ENCODE measurements around the gene HUS1. TPM values are rescaled to one million over a fixed set of nuclear protein-coding genes. Genes with fewer than 3 reads are reported as not detected.

HUS1 gene
- total RNA-seq, 4 donors from 2014 or later, result 18.3 to 33.0 (median 23.0) TPM

DNA sequence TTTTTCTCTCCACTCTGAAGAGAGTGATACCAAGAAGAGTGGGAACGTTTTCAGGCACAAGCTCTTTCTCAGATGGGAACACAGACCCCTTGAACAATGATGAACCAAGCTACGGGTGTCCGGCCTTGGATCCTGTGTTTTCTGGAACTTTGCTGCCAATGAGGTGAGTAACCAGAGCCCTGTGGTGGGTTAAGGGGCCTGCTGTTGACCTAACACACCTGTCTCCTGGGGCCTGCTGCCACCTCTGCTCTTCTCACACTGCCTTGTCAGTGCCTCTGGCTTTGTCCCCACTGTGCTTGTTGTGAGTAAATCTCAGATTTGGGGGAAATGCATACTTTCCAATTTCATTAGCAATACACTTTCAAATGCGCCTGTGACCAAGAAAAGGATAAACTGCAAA is 29.7 kb downstream of the HUS1 start:
- intact Hi-C loops (cut with DNase I; ENCODE audit: low total_unique reads), result no loop called here
- H3K27me3 ChIP-seq, result no peaks in the 10 kb centered on the region
- no peak for ATAC-seq
- TF ChIP-seq POLR2A (IDR thresholded peaks at IDR 0.05), result no peak
- TF ChIP-seq, protein P1, sequence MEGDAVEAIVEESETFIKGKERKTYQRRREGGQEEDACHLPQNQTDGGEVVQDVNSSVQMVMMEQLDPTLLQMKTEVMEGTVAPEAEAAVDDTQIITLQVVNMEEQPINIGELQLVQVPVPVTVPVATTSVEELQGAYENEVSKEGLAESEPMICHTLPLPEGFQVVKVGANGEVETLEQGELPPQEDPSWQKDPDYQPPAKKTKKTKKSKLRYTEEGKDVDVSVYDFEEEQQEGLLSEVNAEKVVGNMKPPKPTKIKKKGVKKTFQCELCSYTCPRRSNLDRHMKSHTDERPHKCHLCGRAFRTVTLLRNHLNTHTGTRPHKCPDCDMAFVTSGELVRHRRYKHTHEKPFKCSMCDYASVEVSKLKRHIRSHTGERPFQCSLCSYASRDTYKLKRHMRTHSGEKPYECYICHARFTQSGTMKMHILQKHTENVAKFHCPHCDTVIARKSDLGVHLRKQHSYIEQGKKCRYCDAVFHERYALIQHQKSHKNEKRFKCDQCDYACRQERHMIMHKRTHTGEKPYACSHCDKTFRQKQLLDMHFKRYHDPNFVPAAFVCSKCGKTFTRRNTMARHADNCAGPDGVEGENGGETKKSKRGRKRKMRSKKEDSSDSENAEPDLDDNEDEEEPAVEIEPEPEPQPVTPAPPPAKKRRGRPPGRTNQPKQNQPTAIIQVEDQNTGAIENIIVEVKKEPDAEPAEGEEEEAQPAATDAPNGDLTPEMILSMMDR (IDR thresholded peaks at IDR 0.05 in 4 of 5, conservative IDR thresholded peaks at IDR 0.05 in 1 of 5), result no peak
- peaks cover 0 to 2% of the 10 kb centered on the region in 2 donors for H3K4me1 ChIP-seq
- DNase-seq, result no peak
- in situ Hi-C loops (cut with MboI; ENCODE audit: low sequenced_read_pairs in 4 of 4), result loop anchor here in 3 of 4 donors (5.0 to 10.0 kb wide), 3 partner anchors 158 to 168 kb away; no protein-coding TSS in a partner anchor
- H3K36me3 ChIP-seq, result no peaks in the 10 kb centered on the region
- no peak overlapping the region for H3K4me3 ChIP-seq
- H3K27ac ChIP-seq, result peak overlapping the region in 3 of 4 donors; percentile 50 to 63 (median 60)
- H3K9me3 ChIP-seq, result no peaks in the 10 kb centered on the region

DNA sequence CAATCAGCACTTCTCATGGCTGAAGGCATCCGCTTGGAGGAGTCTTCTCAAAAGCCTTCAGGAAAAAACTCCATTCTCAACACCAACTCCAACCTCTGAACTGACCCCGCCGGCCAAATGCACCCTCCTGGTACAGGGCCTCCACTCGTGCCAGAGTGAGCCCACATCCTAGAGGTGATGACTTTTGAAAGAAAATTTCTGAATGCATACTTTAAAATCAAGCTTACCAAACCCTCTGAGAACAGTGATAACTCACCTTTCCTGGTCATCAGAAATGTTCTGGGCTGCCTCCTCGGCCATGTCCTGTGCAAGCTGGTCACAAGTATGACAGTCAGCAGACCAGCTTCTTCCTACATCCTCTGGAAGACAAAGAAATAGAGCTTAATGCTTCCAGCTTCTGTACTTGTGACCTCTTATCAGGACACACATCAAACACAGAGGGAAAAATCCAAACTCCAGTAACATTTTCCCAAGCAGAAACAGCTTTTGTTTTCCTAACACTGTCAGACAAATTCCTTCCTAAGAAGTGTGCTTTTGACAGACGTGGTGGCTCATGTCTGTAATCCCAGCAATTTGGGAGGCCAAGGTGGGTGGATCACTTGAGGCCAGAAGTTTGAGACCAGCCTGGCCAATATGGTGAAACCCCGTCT is 31.1 kb downstream of the HUS1 start, which contains the start of gene PKD1L1:
PKD1L1 (minus strand) TSS at position 326 of the 650 bp plus-strand sequence; CDS start at position 300, 26 bp downstream.
- DNase-seq (no peak), ATAC-seq (no peak)
- TF ChIP-seq, protein P1 (IDR thresholded peaks at IDR 0.05 in 4 of 5, conservative IDR thresholded peaks at IDR 0.05 in 1 of 5), result no peak
- no peak for TF ChIP-seq POLR2A (IDR thresholded peaks at IDR 0.05)
- H3K9me3 ChIP-seq, result no peaks in the 10 kb centered on the region
- H3K36me3 ChIP-seq, result no peaks in the 10 kb centered on the region
- in situ Hi-C loops (cut with MboI; ENCODE audit: low sequenced_read_pairs in 4 of 4), result loop anchor here in 3 of 4 donors (5.0 to 10.0 kb wide), 3 partner anchors 159 to 169 kb away; no protein-coding TSS in a partner anchor
- H3K27ac ChIP-seq, result peak within 1 kb of the TSS in 3 of 4 donors; percentile 61 to 68 (median 65)
- intact Hi-C loops (cut with DNase I; ENCODE audit: low total_unique reads), result no loop called here
- H3K4me3 ChIP-seq, result no peak within 1 kb of the TSS
- no peaks in the 10 kb centered on the region for H3K27me3 ChIP-seq
- H3K4me1 ChIP-seq, result peaks cover 0 to 2% of the 10 kb centered on the region in 2 donors

- ATAC-seq (no peak), DNase-seq (no peak)
- TF ChIP-seq POLR2A (IDR thresholded peaks at IDR 0.05), result no peak
- TF ChIP-seq, protein P1 (IDR thresholded peaks at IDR 0.05 in 4 of 5, conservative IDR thresholded peaks at IDR 0.05 in 1 of 5), result no peak
- no peak overlapping the region for H3K4me3 ChIP-seq
- in situ Hi-C loops (cut with MboI; ENCODE audit: low sequenced_read_pairs in 4 of 4), result loop anchor here in 3 of 4 donors (5.0 to 10.0 kb wide), 3 partner anchors 160 to 170 kb away; no protein-coding TSS in a partner anchor
- H3K27ac ChIP-seq, result peak overlapping the region in 3 of 4 donors; percentile 61 to 68 (median 65)
- no peaks in the 10 kb centered on the region for H3K9me3 ChIP-seq
- peaks cover 0 to 2% of the 10 kb centered on the region in 2 donors for H3K4me1 ChIP-seq
- no peaks in the 10 kb centered on the region for H3K27me3 ChIP-seq
- intact Hi-C loops (cut with DNase I; ENCODE audit: low total_unique reads), result no loop called here
- H3K36me3 ChIP-seq, result no peaks in the 10 kb centered on the region
Observed at GRCh38 chr7:47947355-47947749, 32.1 kb downstream of the HUS1 start.

DNA sequence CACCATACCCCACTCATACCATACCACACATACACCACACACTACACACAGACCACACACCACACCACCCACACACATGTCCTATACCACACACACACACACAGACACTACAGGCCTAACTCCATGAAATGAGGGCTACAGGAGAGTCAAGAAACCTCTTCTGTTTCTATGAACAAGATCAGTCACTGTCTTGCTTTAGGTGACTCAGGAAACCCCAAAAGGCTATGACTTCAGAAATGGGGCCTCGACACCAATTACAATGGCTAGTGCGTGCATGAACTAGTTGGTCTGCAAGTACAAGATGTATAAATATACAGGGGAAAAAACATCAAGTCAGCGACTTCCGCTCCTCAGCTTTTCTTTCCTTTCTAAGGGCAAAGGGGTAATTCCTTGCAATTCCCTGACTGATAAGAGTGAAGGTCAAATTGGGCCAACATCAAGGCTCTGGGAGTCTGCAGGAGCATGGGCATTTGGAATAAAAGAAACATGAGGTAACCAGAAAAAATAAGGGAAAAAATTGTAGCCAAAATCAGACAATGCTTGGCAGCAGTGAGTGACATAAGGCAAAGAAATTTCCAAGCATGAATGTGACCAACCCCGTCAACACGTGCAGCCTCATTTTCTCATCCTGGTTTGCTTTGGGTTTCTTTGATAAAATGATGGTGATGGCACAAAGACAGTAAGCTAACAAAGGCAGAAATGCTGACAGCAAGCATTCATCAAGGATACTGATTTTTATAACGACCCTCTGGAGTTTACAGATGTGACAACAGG is 32.6 kb downstream of the HUS1 start:
- Histone ChIP-seq H3K4me3 (no peak overlapping the region), H3K36me3 (no peaks in the 10 kb centered on the region), H3K9me3 (no peaks in the 10 kb centered on the region), H3K27ac (peak overlapping the region; percentile 36 to 68 (median 63)), H3K27me3 (no peaks in the 10 kb centered on the region), H3K4me1 (peaks cover 0 to 2% of the 10 kb centered on the region in 2 donors)
- ATAC-seq, result peak in 1 of 2 donors; percentile 38
- no peak for DNase-seq
- intact Hi-C loops (cut with DNase I; ENCODE audit: low total_unique reads), result no loop called here
- in situ Hi-C loops (cut with MboI; ENCODE audit: low sequenced_read_pairs in 4 of 4), result loop anchor here in 3 of 4 donors (5.0 to 10.0 kb wide), 3 partner anchors 161 to 171 kb away; no protein-coding TSS in a partner anchor
- TF ChIP-seq POLR2A (IDR thresholded peaks at IDR 0.05), result no peak
